Measurements from ENCODE around the gene NHERF1.
A peak's percentile ranks its signal among the peaks of the same experiment; 100 is the strongest.

Gene NHERF1

DNA sequence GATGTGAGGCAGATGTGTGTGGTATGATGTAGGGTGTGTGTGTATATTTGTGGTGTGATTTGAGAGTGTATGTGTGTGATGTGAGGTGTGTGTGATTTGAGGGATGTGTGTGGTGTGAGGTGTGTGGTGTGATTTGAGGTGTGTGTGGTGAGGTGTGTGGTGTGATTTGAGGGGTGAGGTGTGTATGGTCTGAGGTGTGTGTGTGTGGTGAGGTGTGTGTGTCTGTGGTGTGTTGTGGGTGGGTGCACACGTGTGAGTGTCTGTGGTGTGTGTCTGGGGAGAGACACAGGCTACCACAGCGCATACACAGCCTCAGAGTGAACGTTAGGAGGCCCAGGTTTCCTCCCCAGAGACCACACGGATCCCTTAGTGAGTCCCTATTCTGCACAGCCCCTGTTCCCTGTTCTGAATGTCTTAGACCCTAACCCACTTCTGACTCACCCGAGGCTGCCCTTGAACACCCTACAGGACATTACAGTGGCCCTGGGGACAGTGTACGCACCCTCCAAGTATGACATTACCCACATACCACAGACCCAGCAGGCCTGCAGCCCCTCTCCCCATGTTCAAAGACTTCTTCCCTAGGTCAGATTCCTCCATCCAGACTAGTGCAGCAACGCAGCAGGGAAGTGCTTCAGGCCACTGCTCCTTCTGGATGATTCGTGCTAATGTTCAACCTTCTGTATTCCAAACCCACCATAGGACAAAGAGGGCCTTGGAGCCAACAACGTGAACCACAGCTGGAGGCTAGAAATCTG is 14.9 kb upstream of the NHERF1 start:
- no peak for DNase-seq

DNA sequence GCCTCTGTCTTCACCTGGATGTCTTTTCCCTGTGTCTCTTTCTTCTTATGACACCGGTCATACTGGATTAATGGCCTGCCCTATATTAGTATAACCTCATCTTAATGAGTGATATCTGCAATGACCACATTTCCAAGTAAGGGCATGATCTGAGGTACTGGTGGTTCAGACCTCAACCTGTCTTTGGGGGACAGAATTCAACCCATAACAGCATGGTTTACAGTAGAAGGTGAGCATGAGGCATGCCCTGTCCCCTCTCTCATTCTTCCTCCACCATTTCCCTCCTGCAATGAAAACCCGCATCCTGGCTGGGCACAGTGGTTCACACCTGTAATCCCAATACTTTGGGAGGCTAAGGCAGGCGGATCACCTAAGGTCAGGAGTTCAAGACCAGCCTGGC is 14.2 kb upstream of the NHERF1 start:
- DNase-seq: no peak

DNA sequence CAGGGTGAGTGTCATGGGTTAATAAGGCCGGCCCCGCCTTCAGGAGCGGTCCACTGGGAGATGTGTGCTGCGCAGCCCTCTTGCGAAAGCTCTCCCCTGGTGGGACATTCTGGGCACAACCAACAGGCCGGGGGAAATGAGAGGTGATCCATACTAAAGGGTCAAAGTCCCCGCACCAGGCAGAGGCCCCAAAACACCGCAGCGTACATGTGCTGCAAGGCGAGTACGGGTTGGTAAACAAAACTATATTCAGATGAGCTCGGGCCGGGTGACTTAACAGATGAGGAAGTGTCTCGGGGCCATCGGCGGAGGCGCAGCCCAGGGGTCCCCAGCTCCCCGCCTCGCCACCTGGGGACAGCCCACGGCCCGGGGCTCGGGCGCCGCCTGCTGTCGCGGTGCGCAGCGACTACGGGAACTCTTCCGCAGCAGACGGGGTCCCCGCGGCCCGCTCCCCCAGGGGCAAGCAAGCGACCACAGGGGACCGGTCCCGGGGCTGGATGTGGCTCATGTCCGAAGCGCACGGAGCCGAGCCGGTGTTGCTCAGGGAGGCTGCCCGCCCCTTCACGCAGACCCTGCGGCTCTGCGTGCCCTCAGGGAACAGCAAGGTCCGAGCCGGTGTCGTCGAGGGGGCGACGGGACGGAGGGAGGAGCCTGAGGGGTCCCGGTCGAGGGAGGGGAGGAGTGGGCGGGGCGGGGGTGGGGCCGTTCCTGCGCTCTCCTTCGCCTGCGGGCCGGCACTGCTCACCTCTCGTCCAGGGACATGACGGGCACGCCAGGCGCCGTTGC is 11.7 kb upstream of the NHERF1 start, which contains the start of gene RAB37:
TSS of gene RAB37 (plus strand) at position 744 of the 786 bp plus-strand sequence. CDS start at position 761, 17 bp downstream.
- DNase-seq: peak; percentile 68

DNA sequence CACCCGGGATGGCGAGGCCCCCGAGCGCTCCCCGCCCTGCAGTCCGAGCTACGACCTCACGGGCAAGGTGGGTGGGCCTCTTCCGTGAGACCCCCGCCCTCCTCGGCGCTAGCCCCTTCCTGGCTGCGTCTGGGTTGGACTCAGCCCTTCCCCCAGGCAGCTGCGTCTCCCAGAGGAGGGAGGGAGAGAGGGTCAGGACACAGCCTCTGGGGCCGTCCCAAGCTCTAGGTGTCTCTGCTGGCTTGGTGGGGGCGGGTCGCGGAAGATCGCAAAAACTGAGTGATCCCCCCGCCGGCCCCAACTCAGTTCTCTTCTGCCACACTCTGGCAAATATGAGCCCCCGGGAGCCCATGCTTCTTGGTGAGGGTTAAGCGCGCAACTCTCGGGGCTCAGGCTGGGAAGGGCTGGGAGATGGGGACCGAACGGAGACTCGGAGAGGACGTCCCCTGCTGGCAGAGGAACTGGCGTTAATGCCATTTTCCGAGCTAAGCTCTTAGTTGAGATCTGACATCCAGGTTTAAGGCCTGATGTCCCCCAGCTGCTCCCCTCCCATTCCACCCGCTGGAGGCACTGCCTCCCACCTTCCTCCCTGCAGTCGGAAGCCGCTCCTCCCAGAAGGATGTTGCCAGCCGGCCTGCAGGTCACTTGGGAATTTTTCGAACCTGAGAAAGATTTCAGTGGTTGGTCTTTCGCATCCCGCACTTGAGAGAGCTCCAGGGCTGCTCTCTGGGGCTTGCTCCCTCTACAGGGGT is 11.0 kb upstream of the NHERF1 start:
- DNase-seq: peak; percentile 64

DNA sequence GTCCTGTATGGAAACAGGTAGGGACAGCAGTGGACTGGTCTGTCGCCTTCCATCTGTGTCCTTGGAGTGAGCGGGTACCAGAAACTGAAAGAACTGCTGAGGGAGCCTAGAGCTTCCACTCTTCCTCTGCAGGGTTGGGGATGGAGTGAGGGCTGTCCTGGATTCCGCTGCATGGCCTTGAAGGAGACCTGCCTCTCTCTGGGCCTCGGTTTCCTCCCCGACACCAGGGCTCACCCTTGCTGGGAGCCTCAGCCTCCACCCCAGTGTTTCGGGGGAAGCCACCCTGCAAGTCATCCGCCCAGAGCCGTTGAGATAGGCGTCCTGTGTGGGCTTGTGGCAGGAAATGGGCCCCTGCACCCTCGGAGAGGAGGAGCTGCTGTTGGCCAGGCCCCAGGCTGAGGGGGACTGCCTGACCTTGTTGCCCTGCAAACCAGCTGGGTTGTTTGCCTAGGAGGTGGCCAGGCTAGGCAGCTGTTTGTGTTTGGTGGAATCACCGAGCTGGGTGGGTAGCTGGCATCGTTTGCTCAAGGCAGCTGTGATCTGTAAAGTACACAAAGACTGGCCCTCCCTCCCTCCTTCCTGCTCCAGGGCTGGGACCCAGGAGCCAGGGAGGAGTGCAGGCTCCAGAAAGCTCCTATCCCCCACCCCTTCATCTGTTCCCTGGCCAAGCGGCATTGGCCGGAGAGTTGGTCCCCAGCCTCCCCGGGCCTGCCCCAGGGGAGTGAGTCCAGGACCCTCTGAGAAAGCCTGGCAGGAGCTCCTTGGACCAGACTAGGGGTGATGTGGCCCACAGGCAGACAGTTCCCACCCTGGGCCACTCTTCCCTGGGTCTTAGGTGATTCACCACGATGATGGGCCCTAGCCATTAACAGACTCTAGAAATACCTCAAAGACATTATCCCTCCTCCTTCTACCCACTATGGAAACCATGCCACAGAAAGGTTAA is 10.1 kb upstream of the NHERF1 start:
- peak; percentile 70 for DNase-seq

DNA sequence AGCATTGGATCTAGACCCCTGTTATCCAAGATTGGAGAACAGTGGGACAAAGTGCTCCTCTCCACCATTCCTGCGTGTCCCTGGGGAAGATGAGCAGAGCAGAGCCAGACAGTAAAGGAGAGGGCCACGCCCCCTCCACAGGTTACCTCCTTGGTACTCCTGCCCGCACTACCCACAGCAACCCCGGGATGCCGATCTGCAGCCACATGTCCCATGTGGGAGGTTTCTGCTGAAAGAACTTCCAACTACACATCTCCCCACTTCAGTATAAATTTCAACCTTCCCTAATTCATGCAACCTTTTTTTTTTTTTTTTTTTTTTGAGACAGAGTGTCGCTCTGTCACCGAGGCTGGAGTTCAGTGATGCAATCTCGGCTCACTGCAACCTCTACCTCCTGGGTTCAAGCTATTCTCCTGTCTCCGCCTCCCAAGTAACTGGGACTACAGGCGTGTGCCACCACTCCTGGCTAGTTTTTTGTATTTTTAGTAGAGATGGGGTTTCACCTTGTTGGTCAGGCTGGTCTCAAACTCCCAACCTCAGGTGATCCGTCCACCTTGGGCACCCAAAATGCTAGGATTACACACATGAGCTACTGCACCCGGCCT is 9.1 kb upstream of the NHERF1 start:
- peak; percentile 30 for DNase-seq

DNA sequence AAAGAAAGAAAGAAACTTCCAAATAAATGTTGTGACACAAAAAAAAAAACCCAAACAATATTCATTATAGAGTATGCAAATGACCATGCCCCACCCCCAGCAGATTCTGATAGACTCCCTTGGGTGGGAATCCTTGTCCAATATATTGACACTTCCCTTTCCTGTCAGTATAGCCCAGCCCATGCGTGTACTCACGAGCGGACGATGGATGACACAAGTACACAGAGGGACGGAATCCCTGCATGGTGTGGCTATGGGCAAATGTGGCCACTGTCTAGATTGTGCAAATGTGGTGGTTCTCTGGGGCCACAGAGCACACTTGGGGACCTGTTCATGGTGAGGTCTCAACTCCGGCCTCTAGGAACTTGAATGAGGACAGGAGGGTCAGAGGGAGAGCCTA is 8.3 kb upstream of the NHERF1 start:
- DNase-seq: peak; percentile 15

DNA sequence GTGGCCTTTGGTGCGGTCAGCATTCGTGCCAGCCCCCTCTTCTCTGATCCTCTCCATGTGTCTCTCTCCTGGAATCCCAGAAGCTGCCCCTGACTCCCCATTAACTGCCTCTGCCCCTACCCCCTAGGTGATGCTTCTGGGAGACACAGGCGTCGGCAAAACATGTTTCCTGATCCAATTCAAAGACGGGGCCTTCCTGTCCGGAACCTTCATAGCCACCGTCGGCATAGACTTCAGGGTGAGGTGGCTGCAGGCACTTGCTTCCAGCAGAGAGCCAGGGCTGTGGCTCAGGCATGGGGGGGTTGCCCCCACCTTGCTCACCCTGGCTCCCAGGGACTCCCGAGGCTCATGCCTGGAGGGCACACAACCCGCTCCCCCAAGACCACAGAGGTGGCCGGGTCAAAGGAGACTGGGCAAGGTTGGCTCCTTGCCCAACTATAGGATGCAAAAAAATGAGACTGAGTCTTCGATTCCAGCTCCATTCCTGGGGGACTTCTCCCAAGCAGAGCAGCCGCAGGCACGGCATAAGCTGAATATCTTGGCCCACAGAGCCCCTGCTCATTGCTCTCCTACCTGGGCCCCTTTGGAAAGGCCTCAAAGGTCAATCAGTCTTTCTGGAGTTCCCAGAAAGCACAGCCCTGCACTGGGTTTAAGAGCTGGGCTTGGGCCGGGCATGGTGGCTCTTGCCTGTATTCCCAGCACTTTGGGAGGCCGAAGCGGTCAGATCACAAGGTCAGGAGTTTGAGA is 7.6 kb upstream of the NHERF1 start:
- peak; percentile 14 for DNase-seq

DNA sequence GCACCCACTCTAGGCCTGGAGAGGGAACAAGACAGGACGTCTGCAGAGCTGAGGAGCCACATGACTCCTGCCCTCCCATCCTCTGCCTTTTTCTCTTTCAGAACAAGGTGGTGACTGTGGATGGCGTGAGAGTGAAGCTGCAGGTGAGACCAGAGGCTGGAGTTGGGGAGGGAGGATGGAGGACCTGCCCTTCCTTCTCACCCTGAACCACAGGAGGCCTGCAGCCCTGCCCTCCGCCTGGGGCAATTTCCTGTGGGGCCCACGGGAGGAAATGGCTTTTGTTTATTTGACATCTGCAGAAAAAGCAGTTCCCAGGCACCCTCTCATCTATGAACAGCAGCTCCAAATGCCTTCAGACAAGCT is 6.3 kb upstream of the NHERF1 start:
- peak; percentile 52 for DNase-seq

DNA sequence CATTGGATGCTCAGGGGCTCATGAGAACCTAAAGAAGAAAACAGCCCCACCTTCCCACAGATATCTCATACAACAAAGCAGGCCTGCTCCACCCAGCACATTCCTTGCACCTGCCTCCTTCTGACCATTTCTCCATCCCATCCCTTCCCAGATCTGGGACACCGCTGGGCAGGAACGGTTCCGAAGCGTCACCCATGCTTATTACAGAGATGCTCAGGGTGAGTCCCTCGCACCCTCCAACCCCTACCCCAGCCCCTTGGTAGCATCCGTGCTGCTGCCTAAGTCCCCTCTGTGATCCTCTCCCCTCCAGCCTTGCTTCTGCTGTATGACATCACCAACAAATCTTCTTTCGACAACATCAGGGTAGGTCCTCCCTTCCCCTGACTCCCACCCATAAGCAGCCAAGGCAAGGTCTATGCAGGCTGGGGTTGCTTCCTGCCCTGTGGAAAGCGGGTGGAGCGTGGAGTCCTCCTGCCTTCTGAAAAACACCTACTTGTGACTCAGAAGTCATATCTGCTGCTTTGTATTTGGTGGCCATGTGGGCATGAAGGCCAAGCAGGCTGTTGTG is 5.4 kb upstream of the NHERF1 start:
- DNase-seq: peak; percentile 21

DNA sequence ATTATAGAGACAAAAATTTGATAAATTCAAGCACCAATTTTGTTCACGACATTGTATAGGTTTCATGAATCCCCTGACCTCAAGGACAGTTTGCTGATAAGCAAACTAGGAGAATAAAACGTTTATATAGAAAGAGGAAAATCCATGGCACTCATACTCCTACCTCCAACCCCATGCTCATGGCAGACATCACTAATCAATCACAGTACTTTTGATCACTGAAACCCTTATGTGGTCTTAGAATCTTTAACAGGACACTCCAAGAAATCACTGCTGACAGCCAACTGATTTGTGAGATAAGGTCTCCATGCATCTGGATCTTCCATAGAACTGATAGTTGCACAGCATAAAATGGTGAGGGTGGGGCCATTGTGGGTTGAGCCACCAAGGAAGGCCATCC is 4.7 kb upstream of the NHERF1 start:
- no peak for DNase-seq

DNA sequence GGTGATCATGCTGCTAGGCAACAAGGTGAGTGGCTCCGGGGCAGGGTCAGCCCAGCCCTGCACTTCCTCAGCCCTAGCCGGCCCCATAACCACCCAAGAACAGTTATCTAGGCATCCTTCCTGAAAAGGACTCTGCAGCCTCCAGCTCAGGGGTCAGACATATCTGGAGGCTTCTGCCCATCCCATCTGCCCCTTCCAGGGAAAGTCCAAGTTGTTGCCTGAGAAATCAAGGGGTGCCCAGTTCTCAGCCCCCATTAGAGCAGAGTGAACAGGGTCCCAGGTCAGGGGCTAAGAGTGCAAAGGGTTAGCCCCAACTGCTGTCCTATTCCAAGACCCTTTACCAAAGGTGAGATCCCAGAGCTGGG is 4.1 kb upstream of the NHERF1 start:
- DNase-seq: no peak

DNA sequence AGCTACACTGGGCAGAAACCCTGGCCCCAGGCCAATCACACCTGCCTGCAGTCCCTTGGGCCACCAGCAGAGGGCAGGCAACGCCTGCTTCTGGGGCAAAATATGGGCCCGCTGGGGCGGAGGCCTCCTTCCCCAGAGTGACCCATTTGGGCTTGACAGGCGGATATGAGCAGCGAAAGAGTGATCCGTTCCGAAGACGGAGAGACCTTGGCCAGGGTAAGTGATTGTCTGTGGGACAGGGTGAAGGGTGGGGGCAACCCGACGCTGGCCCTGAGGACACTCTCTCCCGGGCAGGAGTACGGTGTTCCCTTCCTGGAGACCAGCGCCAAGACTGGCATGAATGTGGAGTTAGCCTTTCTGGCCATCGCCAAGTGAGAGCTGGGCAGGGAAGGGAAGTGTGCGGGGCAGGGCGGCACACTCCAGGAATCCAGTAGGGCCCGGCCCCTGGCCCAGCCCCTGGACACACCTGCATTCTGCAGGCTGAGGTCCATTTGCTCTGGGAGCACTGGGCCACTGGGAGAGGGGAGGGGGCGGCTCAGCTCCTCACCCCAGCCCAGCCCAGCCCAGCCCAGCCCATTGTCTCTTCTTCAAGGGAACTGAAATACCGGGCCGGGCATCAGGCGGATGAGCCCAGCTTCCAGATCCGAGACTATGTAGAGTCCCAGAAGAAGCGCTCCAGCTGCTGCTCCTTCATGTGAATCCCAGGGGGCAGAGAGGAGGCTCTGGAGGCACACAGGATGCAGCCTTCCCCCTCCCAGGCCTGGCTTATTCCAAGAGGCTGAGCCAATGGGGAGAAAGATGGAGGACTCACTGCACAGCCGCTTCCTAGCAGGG is 3.5 kb upstream of the NHERF1 start:
- peak; percentile 93 for DNase-seq

DNA sequence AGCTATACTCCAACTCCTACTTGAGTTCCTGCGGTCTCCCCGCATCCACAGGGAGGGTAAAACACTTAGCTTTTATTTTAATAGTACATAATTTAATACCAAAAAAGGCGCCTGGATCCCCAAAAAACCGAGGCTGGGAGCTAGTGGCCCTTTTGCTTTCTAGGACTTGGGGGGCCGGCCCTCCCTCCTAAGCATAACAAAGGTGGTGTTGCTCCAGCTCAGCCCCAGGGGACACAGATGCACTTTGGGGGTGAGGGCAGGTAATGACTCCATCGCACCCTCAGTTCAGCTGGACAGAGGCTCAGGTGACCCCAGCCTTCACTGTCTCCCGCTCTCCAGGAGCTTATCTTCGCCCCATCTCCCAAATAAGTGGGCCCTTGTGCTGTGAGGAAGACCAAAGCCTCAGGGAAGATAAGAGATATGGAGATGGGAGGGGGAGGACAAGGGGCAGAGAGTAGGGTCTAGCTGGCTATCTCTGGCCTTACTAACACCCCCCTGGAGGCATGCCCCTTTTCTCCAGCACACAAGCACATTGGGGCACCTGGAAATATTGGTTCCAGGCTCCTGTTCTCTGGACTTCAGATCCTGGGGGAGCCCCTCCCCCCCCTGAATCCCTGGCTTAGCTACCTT is 2.8 kb upstream of the NHERF1 start:
- peak; percentile 18 for DNase-seq

DNA sequence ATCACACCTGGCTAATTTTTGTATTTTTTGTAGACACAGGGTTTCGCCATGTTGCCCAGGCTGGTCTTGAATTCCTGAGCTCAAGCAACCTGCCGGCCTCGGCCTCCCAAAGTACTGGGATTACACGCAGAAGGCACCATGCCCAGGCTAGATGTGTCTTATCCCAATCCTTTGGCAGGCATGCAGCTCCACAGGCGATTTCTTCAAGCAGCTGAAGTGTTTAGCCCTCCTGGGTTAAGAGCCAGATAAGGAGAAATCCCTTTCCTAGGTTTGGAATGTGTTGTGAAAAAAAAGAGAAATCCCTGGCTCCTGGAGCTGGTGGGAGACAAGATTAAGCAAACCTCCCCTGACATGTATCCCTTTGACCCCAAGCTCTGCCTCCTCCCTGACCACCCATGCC is 2.1 kb upstream of the NHERF1 start:
- DNase-seq: peak; percentile 15

DNA sequence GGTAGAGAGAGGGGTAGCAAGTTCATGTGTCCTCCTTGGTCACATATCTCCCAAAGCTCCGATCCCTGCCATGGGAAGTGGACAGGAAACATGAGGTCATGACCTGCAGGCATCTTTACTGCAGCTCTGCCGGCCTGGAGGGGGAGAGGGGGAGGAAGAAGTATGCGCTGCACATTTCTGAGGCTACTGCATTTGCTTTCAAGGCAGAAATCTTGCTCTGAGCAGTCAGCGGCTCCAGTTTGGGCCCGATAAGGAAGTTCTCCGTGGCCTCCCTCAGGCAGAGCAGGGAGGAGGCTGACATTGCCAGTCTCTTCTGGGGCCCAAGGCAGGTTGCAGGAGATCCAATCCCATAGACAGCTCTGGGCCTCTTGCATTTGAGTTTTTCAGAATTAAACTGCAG is 1.5 kb upstream of the NHERF1 start:
- peak; percentile 31 for DNase-seq

DNA sequence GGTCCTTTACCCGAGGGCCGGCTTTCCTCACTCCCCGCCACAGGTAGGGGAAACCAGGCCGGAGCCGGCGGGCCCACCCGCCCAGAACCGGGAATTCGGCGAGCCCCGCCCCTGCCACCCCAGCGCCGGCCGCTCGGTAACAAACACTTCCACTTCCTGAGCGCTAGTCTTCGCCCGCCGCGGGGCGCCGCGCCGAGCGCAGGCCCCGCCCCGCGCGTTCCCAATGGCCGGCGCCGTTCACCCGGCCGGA is 224 bp upstream of the NHERF1 start:
- DNase-seq: no peak

DNA sequence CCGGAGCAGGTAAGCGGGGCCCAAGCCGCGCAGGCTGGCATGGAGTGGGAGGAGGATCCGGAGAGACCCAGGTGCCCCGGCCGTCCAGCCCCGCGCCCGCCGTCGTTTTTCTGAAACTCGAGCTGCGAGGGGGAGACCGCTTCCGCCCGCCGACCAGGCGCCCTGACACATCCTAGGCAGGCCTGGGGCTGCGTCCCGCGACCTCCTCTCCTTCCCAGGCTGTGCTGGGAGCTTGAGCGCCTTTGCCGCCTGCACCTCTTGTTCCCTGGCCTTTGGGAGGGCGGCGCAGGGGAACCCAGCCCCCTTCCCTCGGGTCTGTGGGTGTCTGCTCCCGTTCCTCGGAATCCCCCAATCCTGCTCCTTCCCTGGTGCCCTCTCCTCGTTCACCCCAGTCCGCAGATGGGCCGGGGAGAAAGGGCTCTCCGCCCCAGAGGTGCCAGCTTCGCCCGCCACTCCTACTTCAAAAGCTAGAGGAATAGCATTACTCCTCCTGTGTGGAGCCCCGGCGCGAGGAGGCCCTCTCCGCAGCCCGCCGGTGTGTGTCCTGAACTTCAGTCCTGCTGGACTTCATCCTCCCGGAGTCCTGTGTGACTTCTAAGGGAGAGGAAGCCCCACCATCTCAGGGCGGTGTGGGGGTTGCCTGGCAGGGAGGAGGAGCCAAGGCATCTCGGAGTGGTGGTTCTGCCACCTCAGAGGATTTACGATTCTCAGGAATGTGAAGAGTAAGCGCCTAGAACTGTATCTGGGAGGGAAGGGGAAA is 1.0 kb downstream of the NHERF1 start:
- DNase-seq: peak; percentile 42

DNA sequence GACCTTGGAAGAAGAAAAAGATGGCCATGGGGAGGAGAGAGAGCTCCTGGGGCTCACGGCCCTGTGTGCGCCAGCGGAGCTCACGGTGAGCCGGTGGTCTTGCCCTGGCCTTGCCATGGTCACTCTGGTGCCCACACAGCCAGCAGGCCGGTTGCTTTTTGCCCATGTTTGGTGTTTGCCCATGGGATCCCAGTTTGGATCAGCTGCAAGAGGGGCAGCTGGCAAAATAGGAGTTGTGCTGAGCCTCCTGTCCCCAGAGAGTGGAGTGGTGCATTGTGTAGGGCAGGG is 1.6 kb downstream of the NHERF1 start:
- no peak for DNase-seq
